HG02884 (cell line): ENCODE measurements around the gene RNU6-9.

Source experiments
- ATAC-seq: cut with Tn5 transposase; IDR thresholded peaks from one replicate; pipeline ENCODE4 v1.9.1; 2021; ENCODE audit warnings: mild to moderate bottlenecking, moderate library complexity; ENCODE audit not compliant: unreplicated experiment

The RNU6-9 gene

GRCh38 chr19:931860-932647 lies 38.8 kb downstream of the RNU6-9 start:
- ATAC-seq = no peak

- ATAC-seq = no peak
Measured at GRCh38 chr19:932648-933552, 39.6 kb downstream of the RNU6-9 start.

GRCh38 chr19:933553-933882 lies 40.2 kb downstream of the RNU6-9 start:
- ATAC-seq = no peak

GRCh38 chr19:934197-934840 lies 41.0 kb downstream of the RNU6-9 start:
- no peak for ATAC-seq

- ATAC-seq = no peak
Measured at GRCh38 chr19:934865-935479, 41.7 kb downstream of the RNU6-9 start.

GRCh38 chr19:936175-936546 lies 42.9 kb downstream of the RNU6-9 start:
- no peak for ATAC-seq

- no peak for ATAC-seq
Measured at GRCh38 chr19:937259-937694, 44.0 kb downstream of the RNU6-9 start.

GRCh38 chr19:938233-938923 lies 45.1 kb downstream of the RNU6-9 start:
- no peak for ATAC-seq

- no peak for ATAC-seq
Measured at GRCh38 chr19:939439-939838, 46.2 kb downstream of the RNU6-9 start.

GRCh38 chr19:939922-940321 lies 46.6 kb downstream of the RNU6-9 start:
- ATAC-seq = no peak

- ATAC-seq = no peak
Measured at GRCh38 chr19:940591-941291, 47.5 kb downstream of the RNU6-9 start.

GRCh38 chr19:941292-942132 lies 48.2 kb downstream of the RNU6-9 start:
- ATAC-seq = no peak

- no peak for ATAC-seq
Measured at GRCh38 chr19:942133-942645, 48.9 kb downstream of the RNU6-9 start.
